Measurements from ENCODE around the gene AP2A1.
A peak's percentile ranks its signal among the peaks of the same experiment; 100 is the strongest.

Gene AP2A1

GRCh38 chr19:49766007-49766929, 533 bp upstream of the AP2A1 start:
- DNase-seq: peak; percentile 98

GRCh38 chr19:49767381-49767780, 580 bp downstream of the AP2A1 start:
- DNase-seq: no peak

GRCh38 chr19:49767967-49768581, 1.3 kb downstream of the AP2A1 start:
- DNase-seq: no peak

- no peak for DNase-seq
Observed at GRCh38 chr19:49770529-49770928, 3.7 kb downstream of the AP2A1 start.

GRCh38 chr19:49771674-49772139, 4.9 kb downstream of the AP2A1 start:
- DNase-seq: no peak

- DNase-seq: no peak
Observed at GRCh38 chr19:49772850-49773432, 6.1 kb downstream of the AP2A1 start.

GRCh38 chr19:49773663-49774350, 7.0 kb downstream of the AP2A1 start:
- no peak for DNase-seq

- no peak for DNase-seq
Observed at GRCh38 chr19:49774969-49775368, 8.2 kb downstream of the AP2A1 start.

- no peak for DNase-seq
Observed at GRCh38 chr19:49775742-49776370, 9.1 kb downstream of the AP2A1 start.

GRCh38 chr19:49776371-49776764, 9.6 kb downstream of the AP2A1 start:
- DNase-seq: no peak

- DNase-seq: no peak
Observed at GRCh38 chr19:49779731-49780555, 13.1 kb downstream of the AP2A1 start.

- no peak for DNase-seq
Observed at GRCh38 chr19:49780861-49781260, 14.1 kb downstream of the AP2A1 start.

- DNase-seq: no peak
Observed at GRCh38 chr19:49781394-49781793, 14.6 kb downstream of the AP2A1 start.

GRCh38 chr19:49782515-49782914, 15.7 kb downstream of the AP2A1 start:
- DNase-seq: no peak

GRCh38 chr19:49786376-49786820, 19.6 kb downstream of the AP2A1 start:
- no peak for DNase-seq

GRCh38 chr19:49787746-49788145, 20.9 kb downstream of the AP2A1 start:
- DNase-seq: no peak

- no peak for DNase-seq
Observed at GRCh38 chr19:49788857-49789256, 22.1 kb downstream of the AP2A1 start.

GRCh38 chr19:49790866-49791265, 24.1 kb downstream of the AP2A1 start:
- DNase-seq: no peak

GRCh38 chr19:49791776-49792445, 25.1 kb downstream of the AP2A1 start:
- no peak for DNase-seq

GRCh38 chr19:49792829-49793560, 26.2 kb downstream of the AP2A1 start:
- DNase-seq: no peak

GRCh38 chr19:49793561-49793840, 26.7 kb downstream of the AP2A1 start:
- DNase-seq: peak in 1 of 2 donors; percentile 17
